Globus pallidus (tissue), 1 donor: ENCODE measurements around the gene CDC45.
"Not testable (repeated sequence)": the region's sequence is repeated elsewhere in the genome, so short reads cannot be mapped to it uniquely, and the experiment has no call there.

Experiments used
- DNase-seq: peaks from one replicate; pipeline ENCODE4 v3.0.0-alpha.2; 2015; ENCODE audit warnings: low spot score

CDC45 gene

GRCh38 chr22:19479355-19480172 is at the start of gene CDC45:
CDC45 (plus strand) TSS chr22:19479920; CDS start chr22:19479969, 49 bp downstream.
- DNase-seq: peak; percentile 100

GRCh38 chr22:19429950-19430889 is 49.5 kb upstream of the CDC45 start:
- DNase-seq: no peak

- DNase-seq: no peak
Measured at GRCh38 chr22:19430890-19431541, 48.7 kb upstream of the CDC45 start.

GRCh38 chr22:19431649-19432132 is 48.0 kb upstream of the CDC45 start, which contains the start of gene HIRA:
HIRA (minus strand) TSS chr22:19431733; CDS start chr22:19431476, 257 bp downstream.
- peak; percentile 71 for DNase-seq

- DNase-seq: peak; percentile 94
Measured at GRCh38 chr22:19432133-19432851, 47.4 kb upstream of the CDC45 start, which contains the start of gene MRPL40. MRPL40 (plus strand) TSS chr22:19432545; CDS start chr22:19432555, 10 bp downstream.

- no peak for DNase-seq
Measured at GRCh38 chr22:19434401-19434800, 45.3 kb upstream of the CDC45 start.

- no peak for DNase-seq
Measured at GRCh38 chr22:19434829-19435580, 44.7 kb upstream of the CDC45 start.

GRCh38 chr22:19436444-19437161 is 43.1 kb upstream of the CDC45 start:
- not testable (repeated sequence) for DNase-seq

- no peak for DNase-seq
Measured at GRCh38 chr22:19438298-19438697, 41.4 kb upstream of the CDC45 start.

- no peak for DNase-seq
Measured at GRCh38 chr22:19440411-19441195, 39.1 kb upstream of the CDC45 start.

- DNase-seq: no peak
Measured at GRCh38 chr22:19442166-19442565, 37.6 kb upstream of the CDC45 start.

- DNase-seq: no peak
Measured at GRCh38 chr22:19443544-19444211, 36.0 kb upstream of the CDC45 start.

GRCh38 chr22:19445279-19445982 is 34.3 kb upstream of the CDC45 start:
- DNase-seq: not testable (repeated sequence)

GRCh38 chr22:19446603-19447329 is 33.0 kb upstream of the CDC45 start:
- no peak for DNase-seq

GRCh38 chr22:19447330-19448075 is 32.2 kb upstream of the CDC45 start, which contains the start of gene C22orf39:
C22orf39 (minus strand) TSS chr22:19447711; CDS start chr22:19447688, 23 bp downstream.
- DNase-seq: peak; percentile 95

GRCh38 chr22:19448076-19448607 is 31.6 kb upstream of the CDC45 start:
- peak; percentile 31 for DNase-seq
